Activated T-cell treated with anti-CD3 and anti-CD28 coated beads for 1 hour (primary cell): ENCODE measurements around the gene SELENOV.
A peak's percentile ranks its signal among the peaks of the same experiment; 100 is the strongest.

Experiments used
- DNase-seq: peaks from one replicate; pipeline ENCODE4 v3.0.0-alpha.2; 2020; ENCODE audit warnings: low read depth

The SELENOV gene

GRCh38 chr19:39520541-39521484 is 5.9 kb downstream of the SELENOV start:
- DNase-seq = no peak

GRCh38 chr19:39524495-39524894 is 9.6 kb downstream of the SELENOV start:
- no peak for DNase-seq

- DNase-seq = no peak
Measured at GRCh38 chr19:39525205-39525604, 10.3 kb downstream of the SELENOV start.

- no peak for DNase-seq
Measured at GRCh38 chr19:39531834-39532232, 16.9 kb downstream of the SELENOV start.

- DNase-seq = peak; percentile 94
Measured at GRCh38 chr19:39532233-39533002, 17.5 kb downstream of the SELENOV start, which contains the start of gene EID2B. EID2B (minus strand) TSS chr19:39532852; CDS start chr19:39532802, 50 bp downstream.

GRCh38 chr19:39533003-39533512 is 18.1 kb downstream of the SELENOV start:
- DNase-seq = no peak

- no peak for DNase-seq
Measured at GRCh38 chr19:39533791-39534190, 18.9 kb downstream of the SELENOV start.

GRCh38 chr19:39539165-39539517 is 24.2 kb downstream of the SELENOV start:
- no peak for DNase-seq

GRCh38 chr19:39539518-39540332 is 24.8 kb downstream of the SELENOV start, which contains the start of gene EID2:
EID2 (minus strand) TSS chr19:39540161; CDS start chr19:39540079, 82 bp downstream.
- DNase-seq = peak; percentile 92

GRCh38 chr19:39540333-39540673 is 25.4 kb downstream of the SELENOV start:
- no peak for DNase-seq

- no peak for DNase-seq
Measured at GRCh38 chr19:39542206-39542605, 27.3 kb downstream of the SELENOV start.

- no peak for DNase-seq
Measured at GRCh38 chr19:39543477-39543857, 28.5 kb downstream of the SELENOV start.

GRCh38 chr19:39544226-39544903 is 29.4 kb downstream of the SELENOV start:
- no peak for DNase-seq

- no peak for DNase-seq
Measured at GRCh38 chr19:39544911-39545310, 30.0 kb downstream of the SELENOV start.

- no peak for DNase-seq
Measured at GRCh38 chr19:39546599-39546998, 31.7 kb downstream of the SELENOV start.

GRCh38 chr19:39550197-39550596 is 35.3 kb downstream of the SELENOV start:
- no peak for DNase-seq

- no peak for DNase-seq
Measured at GRCh38 chr19:39553082-39553652, 38.2 kb downstream of the SELENOV start.

GRCh38 chr19:39554701-39555311 is 39.9 kb downstream of the SELENOV start:
- no peak for DNase-seq

- DNase-seq = no peak
Measured at GRCh38 chr19:39555883-39556282, 40.9 kb downstream of the SELENOV start.

GRCh38 chr19:39557811-39558623 is 43.1 kb downstream of the SELENOV start:
- no peak for DNase-seq
